HG03060 (cell line): Measurements from ENCODE around the gene KLRC2.
"Not testable (repeated sequence)": the region's sequence is repeated elsewhere in the genome, so short reads cannot be mapped to it uniquely, and the experiment has no call there.

ENCODE experiments used
- ATAC-seq: cut with Tn5 transposase; IDR thresholded peaks from one replicate; pipeline ENCODE4 v1.9.1; 2021; ENCODE audit warnings: low read depth, moderate number of reproducible peaks; ENCODE audit not compliant: unreplicated experiment

Gene KLRC2

GRCh38 chr12:10435816-10436215 lies at the start of gene KLRC2:
Gene KLRC2 (minus strand): TSS chr12:10436010. CDS start chr12:10435986, 24 bp downstream.
- not testable (repeated sequence) for ATAC-seq

- not testable (repeated sequence) for ATAC-seq
Measured at GRCh38 chr12:10481901-10482300, 46.1 kb upstream of the KLRC2 start.

DNA sequence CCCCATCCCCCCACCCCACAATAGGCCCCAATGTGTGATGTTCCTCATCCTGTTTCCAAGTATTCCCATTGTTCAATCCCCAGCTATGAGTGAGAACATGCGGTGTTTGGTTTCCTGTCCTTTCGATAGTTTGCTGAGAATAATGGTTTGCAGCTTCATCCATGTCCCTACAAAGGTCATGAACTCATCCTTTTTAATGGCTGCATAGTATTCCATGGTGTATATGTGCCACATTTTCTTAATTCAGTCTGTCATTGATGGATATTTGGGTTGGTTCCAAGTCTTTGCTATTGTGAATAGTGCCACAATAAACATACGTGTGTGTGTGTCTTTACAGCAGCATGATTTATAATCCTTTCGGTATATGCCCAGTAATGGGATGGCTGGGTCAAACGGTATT lies 37.0 kb upstream of the KLRC2 start:
- ATAC-seq: not testable (repeated sequence)

DNA sequence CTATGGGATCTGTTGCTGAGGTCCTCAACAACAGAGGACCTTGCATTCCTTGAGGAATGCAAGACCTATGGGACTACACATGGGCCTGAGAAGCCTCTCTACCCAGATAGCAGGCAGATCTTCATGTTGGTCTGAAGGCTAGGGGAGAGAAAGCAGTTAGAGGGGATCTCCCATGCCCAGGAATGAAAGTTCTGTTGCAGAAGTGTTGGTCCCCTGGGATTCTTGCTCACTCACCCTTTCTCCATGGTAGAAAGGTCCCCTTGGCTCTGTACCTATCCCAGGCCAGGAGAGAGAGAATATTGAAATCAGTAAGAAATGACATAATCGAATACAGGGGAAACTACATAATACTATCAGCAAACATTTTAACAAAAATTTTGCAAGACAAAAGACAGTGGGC lies 33.9 kb upstream of the KLRC2 start:
- ATAC-seq: no peak

DNA sequence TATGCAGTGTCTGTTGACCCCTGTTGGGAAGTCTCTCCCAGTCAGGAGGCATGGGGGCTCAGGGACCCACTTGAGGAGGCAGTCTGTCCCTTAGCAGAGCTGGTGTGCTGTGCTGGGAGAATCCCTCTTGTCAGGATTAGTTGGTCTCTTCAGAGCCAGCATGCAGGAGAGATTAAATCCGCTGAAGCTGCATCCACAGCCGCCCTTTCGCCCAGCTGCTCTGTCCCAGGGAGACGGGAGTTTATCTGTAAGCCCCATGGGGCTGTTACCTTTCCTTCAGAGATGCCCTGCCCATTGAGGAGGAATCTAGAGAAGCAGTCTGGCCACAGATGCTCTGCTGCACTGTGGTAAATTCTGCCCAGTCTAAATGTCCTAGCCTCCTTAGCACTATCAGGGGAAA lies 30.5 kb upstream of the KLRC2 start:
- ATAC-seq: no peak

- no peak for ATAC-seq
Measured at GRCh38 chr12:10457760-10458159, 21.9 kb upstream of the KLRC2 start.

GRCh38 chr12:10456856-10457255 lies 21.0 kb upstream of the KLRC2 start:
- ATAC-seq: no peak

DNA sequence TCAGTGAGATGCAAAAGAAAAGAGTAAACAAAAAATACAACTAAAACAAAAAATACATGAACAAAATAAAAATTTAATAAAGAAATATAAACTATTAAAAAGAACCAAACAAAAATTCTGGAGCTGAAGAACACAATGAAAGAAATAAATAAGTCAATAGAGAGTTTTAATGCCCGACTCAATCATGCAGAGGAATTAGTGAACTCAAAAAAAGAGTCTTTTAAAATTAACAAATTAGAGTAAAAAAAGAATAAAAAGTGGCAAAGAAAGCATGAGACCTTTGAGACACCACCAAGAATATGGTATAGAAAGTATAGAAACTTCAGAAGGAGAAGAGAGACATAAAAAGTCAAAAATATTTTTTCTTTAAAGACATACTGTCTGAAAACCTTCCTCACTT lies 20.0 kb upstream of the KLRC2 start:
- ATAC-seq: no peak

- ATAC-seq: no peak
Measured at GRCh38 chr12:10454531-10454930, 18.7 kb upstream of the KLRC2 start.

DNA sequence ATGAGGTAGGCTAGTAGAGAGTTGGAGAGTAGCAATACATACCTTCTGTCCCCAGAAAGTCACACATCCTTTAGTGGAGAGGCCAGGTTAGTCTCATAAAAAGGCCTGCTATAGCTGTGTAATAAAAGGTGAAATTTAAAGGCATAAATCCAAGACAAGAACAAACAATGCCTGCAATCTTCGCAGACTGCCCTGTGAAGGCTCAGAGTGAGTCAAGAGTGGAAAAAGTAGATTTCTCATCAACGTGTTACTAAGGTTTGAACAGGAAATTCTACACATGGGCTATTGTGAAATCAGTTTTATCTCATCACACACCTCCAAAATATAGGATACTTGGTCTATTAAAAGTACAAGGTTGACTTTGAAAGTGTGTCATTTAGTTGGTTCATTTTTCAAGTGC lies 17.3 kb upstream of the KLRC2 start, which contains the start of gene KLRC1:
Gene KLRC1 (minus strand): TSS at position 222 of the 400 bp plus-strand sequence. CDS start 2,221 bp downstream, outside the sequence.
- no peak for ATAC-seq

- ATAC-seq: no peak
Measured at GRCh38 chr12:10448236-10448635, 12.4 kb upstream of the KLRC2 start.

GRCh38 chr12:10446052-10446451 lies 10.2 kb upstream of the KLRC2 start:
- ATAC-seq: not testable (repeated sequence)

DNA sequence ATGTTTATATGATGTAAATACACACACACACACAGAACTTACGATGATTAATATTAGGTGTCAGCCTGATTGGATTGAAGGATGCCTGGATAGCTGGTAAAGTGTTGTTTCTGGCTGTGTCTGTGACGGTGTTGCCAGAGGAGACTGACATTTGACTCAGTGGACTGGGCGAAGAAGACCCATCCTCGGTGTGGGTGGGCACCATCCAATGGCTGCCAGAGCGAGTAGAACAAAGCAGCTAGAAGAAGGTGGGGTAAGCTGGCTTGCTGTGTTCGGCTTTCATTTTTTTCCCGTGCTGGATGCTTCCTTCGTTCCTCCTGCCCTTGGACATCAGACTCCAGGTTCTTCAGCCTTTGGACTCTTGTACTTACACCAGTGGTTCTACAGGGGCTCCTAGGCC lies 5.3 kb upstream of the KLRC2 start:
- not testable (repeated sequence) for ATAC-seq

- not testable (repeated sequence) for ATAC-seq
Measured at GRCh38 chr12:10439608-10440274, 3.9 kb upstream of the KLRC2 start.

- not testable (repeated sequence) for ATAC-seq
Measured at GRCh38 chr12:10437601-10438000, 1.8 kb upstream of the KLRC2 start.

DNA sequence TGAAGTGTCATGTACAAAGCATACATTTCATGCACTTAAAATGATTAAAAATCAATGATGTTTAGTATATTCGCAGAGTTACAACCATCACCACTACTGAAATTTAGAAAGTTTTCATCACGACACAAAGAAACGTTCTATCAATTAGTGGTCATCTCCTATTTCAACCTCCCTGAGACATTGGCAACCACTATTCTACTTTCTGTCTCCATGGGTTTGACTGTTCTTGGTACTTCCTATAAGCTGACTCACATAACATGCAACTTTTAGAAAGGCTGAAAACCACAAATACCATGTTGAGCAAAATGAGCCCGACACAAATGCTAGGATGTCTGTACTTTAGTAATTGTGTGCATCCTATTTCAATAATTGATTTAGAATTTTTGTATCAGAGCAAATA lies 5.2 kb downstream of the KLRC2 start:
- not testable (repeated sequence) for ATAC-seq

- ATAC-seq: not testable (repeated sequence)
Measured at GRCh38 chr12:10425938-10426337, 9.9 kb downstream of the KLRC2 start.

DNA sequence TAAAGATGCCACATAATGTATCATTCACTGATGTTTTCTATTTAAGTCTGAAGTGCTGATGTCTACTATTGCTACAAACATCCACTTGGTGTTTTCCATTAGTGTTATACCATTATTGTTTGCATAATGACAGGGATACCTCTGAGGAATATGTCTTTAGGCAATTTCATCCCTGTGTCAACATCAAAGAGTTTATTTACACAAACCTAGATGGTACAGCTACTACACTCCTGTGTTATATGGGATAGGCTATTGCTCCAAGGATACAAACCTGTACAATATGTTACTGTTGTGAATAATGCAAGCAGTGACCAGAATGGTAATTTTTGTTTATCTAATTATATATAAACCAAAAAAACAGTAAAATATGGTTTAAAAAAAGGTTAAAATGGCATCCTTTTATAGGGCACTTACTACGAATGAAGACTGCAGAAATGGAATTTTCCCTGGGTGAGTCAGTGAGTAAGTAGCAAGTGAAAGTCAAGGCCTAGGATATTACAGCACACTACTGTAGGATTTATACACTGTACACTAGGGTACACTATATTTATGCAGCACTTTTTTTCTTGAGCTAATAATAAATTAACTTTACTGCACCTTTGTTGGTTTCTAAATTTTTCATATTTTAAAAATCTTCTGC lies 11.4 kb downstream of the KLRC2 start:
- not testable (repeated sequence) for ATAC-seq

GRCh38 chr12:10422159-10422558 lies 13.7 kb downstream of the KLRC2 start:
- ATAC-seq: not testable (repeated sequence)

- not testable (repeated sequence) for ATAC-seq
Measured at GRCh38 chr12:10420334-10420733, 15.5 kb downstream of the KLRC2 start, which contains the start of gene KLRC3. Gene KLRC3 (minus strand): TSS chr12:10420595. CDS start chr12:10420550, 45 bp downstream.

DNA sequence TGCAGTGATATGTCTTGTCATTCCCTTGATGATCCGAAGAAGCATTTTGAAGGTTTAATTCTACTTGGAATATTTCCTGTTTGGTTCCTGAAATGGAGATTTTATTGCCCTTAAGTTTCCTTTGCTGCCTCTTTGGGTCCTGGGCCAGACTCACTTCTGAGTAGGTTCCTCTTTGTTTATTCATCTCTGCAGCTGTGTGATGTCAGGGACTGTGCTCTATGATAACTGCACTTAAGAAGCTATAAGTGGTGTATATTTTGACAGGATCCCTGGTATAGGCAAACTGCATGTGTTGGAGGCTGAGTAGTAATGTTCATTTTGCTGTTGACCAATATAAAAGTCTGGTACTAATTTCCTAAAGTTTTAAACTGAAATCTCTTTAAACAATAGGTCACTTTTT lies 26.4 kb downstream of the KLRC2 start, which contains the start of gene KLRC4:
Gene KLRC4 (minus strand): TSS at position 366 of the 400 bp plus-strand sequence. CDS start 182 bp downstream, at position 184.
- no peak for ATAC-seq

DNA sequence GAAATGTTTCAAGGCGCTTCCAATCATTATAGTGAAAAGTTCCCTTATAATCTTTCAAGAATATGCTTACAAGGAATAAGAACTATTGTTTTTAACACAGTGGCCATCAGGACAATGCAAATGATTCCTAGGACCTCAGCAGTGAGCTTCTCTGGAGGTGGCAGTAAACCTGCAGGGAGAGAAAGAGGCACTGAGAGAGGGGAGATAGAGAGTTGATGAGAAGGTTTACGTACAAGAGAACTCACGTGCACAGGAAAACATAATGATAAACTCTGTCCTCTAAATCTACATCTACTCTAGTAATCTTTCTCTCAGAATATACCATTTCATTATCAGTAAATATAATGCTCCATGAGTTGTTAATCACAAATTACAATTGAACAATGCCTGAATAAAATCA lies 27.0 kb downstream of the KLRC2 start:
- no peak for ATAC-seq
